Esophagus squamous epithelium (tissue), 4 donors: ENCODE data around the gene F12.

ENCODE experiments used
- POLR2A ChIP-seq, 4 donors: fragments of 450-650 bp; IDR thresholded peaks; one replicate each; pipeline ENCODE4 v1.6.1; 2017; ENCODE audit warnings: antibody characterized with exemption in 4 of 4, mild to moderate bottlenecking in 4 of 4, moderate library complexity in 3 of 4
- TF ChIP-seq, protein P1 (sequence below), 6 experiments: fragments of 450-650 bp in 4 of 6; fragments of 200-600 bp in 2 of 6; sonication (generic) in 2 of 6; IDR thresholded peaks; one replicate each; pipeline ENCODE4 v1.5.1; 2016 to 2019; ENCODE audit warnings: antibody characterized with exemption in 6 of 6, mild to moderate bottlenecking in 4 of 6, moderate library complexity in 4 of 6

DNA sequence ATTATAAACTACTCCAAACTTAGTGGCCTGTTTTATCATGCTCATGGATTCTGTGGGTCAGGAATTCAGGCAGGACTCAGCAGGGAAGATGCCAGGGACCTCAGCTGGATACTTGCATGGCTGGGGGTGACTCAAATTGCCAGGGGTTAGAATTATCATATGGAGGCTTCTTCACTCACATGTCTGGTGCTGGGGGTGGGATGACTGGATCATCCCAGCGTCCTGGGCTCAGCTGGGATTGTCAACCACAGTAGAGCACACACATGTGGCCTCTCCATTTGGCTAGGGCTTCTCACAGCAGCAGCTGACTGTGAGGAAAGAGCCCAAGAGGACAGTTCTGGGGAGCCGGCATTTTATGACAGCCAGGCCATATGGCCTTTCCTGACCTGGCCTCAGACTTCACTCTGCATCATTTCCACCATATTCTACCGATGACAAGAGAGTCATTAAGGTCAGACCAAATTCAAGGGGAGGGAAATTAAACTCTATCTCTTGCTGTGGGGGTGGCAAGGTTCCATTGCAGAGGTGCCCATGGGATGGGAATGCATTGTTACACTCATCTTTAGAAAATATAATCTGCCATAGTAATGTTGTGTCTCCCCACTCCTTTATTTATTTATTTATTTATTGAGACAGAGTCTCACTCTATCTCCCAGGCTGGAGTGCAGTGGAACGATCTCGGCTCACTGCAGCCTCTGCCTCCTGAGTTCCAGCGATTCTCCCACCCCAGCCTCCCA is 11.9 kb upstream of the F12 start:
- no peak for TF ChIP-seq POLR2A (IDR thresholded peaks at IDR 0.05)
- TF ChIP-seq, protein P1, sequence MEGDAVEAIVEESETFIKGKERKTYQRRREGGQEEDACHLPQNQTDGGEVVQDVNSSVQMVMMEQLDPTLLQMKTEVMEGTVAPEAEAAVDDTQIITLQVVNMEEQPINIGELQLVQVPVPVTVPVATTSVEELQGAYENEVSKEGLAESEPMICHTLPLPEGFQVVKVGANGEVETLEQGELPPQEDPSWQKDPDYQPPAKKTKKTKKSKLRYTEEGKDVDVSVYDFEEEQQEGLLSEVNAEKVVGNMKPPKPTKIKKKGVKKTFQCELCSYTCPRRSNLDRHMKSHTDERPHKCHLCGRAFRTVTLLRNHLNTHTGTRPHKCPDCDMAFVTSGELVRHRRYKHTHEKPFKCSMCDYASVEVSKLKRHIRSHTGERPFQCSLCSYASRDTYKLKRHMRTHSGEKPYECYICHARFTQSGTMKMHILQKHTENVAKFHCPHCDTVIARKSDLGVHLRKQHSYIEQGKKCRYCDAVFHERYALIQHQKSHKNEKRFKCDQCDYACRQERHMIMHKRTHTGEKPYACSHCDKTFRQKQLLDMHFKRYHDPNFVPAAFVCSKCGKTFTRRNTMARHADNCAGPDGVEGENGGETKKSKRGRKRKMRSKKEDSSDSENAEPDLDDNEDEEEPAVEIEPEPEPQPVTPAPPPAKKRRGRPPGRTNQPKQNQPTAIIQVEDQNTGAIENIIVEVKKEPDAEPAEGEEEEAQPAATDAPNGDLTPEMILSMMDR (IDR thresholded peaks at IDR 0.05), result no peak
